LoVo (cell line): ENCODE measurements around the gene CCL2.

ENCODE experiments used
- DNase-seq: peaks from one replicate; pipeline ENCODE4 v3.0.0-alpha.2; 2016; ENCODE audit warnings: low spot score

CCL2 gene

DNA sequence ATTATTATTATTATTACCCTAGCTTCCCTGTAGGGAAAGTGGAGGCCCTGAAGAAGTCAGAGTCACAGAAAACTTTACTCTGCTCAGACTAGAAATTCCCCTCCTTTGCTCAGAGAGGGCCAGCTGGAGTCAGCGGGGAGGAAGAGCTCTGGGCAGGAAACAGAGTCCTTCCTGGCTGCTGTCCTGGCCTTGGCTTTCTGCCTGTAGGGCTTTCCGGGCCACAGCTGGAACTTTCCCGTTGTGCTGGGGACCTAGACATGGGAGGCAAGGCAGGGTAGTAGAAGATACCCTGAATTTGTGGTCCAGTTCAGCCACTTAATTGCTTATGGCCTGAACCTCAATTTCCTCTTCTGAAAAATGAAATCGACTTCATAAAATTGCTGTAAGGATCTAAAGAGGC is 14.0 kb upstream of the CCL2 start:
- DNase-seq, result no peak

DNA sequence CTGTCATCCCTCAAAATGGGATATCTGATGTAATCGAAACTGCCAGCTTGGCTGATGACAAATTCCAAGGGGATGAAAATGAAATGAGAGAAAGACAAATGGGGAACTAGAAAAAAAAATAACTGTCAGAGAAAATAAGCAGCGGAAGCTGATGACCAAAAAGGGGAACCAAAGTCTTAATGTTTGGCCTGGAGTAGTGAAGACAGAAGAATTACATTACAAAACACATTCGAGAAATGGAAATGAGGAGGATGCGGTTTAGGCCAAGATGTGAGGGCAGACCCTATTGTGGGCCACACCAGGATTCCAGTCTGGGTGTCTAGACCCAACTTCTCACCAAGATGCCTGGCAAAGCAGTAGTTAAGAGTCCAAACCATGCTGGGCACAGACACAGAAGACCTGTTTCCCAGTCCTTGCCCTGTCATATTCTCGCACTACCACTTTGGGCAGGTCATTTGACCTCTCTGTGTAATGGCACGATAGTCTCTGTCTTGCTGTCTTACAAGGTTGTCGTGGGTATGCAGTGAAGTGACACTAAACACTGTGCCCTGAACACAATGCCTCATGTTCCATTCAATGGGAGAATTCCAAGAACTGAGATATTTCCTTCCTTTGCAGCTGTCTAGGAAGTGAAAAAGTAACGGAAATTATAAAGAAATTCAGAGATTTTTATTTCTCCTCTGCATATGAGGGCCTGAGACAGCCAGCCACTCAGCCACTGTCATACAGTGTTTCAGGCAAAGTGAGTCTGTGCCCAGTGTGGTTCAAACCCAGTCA is 12.3 kb upstream of the CCL2 start:
- no peak for DNase-seq

DNA sequence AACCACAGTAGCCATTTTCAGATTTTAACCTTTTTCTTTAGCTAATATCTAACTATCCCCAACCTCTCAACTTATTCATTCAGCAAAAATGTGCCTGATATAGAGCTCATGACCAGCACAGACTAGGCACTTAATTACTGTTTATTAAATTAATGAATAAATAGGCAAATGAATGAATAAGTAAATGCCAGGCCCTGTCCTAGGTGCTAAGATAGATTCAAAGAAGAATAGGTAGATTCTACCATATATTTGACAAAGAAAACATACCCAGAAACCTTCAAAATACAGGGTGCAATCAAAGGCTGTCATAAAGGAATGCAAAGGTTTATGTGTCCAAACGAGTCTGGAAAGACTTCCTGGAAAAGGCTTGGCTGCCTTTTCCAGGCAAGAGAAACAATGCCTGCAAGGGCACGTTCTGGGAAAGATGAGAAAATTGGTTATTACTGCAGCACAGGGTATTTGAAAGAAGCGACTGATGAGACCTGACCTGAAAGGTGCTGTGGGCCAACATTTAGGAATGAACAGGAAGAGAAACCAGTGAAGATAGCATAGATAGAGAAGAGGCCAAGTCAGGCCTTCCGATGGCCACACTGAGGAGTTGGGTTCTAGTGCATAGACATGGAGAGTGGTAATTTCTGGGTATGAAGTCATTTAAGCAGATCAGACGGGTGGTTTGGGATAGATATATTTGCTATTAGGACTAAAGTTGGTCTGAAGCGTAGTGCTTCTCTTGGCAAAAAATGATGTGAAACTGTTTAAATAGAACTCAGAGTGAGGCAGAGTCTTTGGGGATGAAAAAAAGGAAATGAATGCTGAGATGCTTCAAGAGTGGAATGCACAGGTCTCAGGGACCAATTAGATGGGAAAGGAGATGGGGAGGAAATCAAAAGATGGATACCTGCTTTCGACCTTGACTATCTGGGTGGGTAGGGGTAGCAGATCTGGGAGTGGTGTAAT is 11.4 kb upstream of the CCL2 start:
- no peak for DNase-seq

DNA sequence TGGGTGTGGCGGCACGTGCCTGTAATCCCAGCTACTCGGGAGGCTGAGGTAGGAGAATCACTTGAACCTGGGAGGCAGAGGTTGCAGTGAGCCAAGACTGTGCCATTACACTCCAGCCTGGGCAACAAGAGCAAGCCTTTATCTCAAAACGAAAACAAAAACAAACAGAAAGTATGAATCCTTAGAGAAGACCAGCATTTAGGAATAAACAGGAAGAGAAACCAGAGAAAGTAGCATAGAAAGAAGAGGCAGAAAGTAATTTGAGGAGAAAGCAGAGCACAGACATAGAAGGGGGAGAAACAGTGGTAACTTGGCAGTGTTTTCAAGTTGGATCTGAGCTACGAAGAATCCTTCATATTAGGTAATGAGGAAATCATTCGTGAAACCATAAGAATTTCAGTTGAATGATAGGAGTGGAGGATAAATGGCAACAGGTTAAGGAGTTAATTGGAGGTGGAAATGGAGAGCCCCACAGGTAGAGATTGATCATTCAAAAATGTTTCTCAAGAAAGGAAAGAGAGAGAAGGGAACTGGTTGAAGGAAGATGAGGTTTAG is 9.7 kb upstream of the CCL2 start:
- no peak for DNase-seq

DNA sequence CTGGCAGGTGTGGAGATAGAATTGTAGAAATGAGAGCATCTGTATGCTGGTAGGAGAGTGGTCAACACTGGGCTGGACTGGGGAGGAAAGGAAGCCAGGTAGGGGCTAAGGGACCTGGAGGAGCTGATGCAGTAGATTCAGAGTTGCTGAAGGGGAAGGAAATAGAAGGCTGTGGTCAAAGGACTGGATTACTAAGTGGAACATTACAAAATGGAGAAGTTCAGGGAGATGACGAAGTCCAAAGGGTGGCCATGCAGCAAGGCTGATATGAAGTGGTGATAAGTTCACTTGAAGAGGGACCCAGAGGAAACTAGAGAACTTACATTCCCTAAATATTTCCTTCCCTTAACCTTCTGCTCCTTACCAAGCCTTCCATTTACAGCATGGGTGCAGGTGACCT is 8.6 kb upstream of the CCL2 start:
- DNase-seq, result no peak

DNA sequence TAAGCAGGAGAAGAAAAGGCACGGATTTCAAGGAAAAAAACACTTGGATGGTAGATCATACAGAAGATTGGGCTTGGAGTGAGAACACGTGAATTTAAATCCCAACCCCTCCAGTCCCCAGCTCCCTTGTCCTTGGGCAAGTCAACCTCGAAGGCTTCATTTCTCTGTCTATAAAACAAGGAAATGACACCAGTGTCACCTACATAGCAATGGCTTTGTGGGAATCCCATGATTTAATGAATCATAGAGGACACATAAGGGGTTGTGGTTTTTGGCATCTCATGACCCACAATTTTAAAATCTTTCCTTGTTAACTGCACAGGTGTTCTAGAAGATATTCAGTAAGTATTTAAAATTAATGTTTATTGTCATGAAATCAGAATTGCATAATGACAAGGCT is 8.2 kb upstream of the CCL2 start:
- DNase-seq, result no peak

DNA sequence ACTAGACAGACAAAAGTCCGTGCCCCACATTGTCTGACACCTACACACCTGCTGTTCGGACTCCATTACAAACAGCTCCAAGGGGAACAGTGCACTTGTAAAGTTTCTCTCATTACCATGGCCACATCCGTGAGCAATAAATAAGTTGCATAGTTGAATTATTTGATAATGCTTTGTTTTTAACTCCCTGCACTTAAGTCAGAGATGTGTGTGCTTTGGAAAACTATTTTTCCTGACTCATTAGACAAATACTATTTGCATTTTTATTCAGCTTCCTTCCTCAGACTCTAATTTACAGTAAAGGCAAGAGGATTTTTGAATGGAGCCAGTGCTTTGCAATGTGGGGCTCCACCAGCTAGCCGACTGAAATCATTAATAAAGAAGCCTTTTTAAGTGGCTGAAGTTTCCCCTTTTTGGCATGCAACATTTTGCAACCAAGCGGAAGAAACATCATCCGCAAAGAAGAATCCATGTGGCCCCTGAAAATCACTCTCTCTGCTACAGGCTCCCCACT is 6.5 kb upstream of the CCL2 start:
- DNase-seq, result no peak

DNA sequence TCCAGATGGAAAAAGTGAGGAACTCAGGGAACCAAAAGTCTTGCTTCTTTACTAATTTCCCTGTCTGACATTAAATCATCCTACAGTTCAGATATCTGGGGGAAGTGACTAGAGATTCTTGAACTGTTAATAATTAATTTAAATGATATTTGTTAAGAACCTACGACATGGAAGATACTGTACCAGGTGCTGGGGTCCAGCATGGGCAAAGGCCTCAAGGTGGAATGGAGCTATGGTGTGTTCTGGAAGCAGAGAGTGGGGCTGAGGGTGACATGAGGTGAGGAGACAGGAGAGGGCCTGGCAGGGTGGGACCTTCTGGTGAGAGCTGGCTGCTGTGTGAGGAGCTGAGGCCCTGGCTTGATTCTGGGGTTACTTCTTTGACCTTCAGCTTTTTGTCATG is 6.0 kb upstream of the CCL2 start:
- DNase-seq, result no peak

DNA sequence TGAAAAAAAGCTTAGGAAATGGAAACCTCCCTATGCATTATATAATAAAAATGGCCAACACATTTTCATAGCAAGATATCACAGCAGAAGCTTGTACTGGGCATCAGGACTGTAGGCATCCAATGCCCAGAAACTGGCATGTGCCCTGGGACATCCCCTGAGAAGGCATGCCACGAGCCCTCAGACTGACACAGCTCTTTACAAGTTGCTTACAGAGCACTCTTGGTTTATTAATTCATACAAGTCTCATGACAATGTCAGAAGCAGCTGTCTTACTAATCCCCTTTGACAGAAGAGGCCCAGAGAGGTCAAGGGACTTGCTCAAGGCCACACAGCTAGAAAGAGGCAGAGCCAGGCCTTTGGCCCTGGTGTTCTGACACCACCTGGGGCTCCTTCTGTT is 5.6 kb upstream of the CCL2 start:
- DNase-seq, result no peak

DNA sequence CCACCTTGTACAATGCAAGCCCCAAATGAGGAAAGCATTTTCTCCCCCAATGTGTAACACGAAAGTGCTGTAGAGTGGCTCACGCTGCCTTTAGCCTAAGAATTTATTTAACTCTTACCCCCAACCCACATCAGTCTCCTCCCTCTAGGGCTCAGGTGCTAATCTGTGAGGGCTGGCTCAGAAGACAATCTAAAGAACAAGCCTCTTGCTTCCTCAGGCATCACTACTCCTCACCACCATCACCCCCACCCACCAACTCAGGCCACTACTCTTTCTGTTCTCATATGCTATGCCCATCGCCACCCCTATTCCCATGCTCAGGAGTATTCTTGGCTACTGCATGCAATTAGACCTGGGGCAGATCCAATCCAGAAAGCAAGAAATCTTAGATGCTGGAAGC is 3.9 kb upstream of the CCL2 start:
- DNase-seq, result no peak

DNA sequence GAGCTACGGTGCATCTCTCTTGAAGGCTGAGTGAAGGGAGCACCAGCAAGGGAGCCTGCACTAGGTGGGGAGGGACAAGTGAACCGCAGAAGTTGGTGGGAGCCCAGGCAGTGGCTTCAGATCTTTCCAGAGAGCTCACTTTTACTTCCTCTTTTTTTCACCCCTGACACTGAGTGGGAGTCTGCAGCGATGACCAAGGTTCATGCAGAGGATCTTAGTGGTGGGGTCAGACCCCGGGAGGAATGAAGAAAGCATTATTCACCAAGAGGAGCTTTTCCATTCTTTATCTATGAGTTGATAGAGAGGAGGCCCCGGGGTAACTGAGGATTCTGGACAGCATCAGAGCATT is 3.0 kb upstream of the CCL2 start:
- DNase-seq, result no peak

DNA sequence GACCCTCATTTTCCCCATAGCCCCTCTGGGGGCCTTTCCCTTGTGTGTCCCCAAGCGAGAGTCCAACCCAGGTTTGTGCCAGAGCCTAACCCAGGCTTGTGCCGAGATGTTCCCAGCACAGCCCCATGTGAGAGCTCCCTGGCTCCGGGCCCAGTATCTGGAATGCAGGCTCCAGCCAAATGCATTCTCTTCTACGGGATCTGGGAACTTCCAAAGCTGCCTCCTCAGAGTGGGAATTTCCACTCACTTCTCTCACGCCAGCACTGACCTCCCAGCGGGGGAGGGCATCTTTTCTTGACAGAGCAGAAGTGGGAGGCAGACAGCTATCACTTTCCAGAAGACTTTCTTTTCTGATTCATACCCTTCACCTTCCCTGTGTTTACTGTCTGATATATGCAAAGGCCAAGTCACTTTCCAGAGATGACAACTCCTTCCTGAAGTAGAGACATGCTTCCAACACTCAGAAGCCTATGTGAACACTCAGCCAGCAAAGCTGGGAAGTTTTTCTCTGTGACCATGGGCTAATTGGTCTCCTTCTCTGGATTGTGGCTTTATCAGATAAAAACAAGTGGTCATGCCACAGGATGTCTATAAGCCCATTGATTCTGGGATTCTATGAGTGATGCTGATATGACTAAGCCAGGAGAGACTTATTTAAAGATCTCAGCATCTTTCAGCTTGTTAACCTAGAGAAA is 2.5 kb upstream of the CCL2 start:
- peak; percentile 24 for DNase-seq

DNA sequence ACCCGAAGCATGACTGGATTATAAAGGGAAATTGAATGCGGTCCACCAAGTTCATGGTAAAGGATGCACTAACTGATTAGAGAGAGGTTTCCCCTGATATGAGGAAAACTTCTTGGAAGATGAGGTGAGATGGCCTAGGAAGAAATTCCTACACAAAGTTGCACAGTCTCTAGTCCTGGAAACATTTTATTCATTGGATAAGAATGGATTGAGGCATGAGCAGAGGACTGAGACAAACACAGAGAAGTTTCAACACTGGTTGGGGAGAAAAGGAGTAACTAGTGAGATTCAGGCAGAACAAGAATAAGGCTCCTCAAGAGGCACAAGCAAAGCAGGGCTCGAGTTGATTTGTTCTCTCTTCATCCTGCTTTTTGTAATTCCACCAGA is 2.0 kb upstream of the CCL2 start:
- no peak for DNase-seq

DNA sequence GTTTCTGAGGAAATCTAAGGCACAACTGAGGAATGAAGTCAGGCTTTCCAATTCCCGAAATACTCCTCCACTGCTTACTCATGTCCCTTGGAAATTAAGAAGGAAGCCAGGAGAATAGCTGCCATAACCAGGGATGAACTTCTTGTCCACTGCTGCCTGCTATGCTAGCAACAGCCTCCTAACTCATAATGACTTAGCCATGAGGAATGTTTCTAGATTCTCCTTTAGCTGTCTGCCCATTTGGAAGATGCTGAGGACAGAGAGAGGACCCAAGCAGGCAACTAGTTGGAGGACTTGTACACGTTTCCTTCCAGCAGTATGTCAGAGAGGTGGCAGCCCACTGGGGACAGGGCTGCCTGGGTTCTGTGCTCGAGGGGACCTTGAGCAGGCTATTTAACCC is 939 bp upstream of the CCL2 start:
- no peak for DNase-seq

DNA sequence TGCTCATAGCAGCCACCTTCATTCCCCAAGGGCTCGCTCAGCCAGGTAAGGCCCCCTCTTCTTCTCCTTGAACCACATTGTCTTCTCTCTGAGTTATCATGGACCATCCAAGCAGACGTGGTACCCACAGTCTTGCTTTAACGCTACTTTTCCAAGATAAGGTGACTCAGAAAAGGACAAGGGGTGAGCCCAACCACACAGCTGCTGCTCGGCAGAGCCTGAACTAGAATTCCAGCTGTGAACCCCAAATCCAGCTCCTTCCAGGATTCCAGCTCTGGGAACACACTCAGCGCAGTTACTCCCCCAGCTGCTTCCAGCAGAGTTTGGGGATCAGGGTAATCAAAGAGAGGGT is 272 bp downstream of the CCL2 start:
- DNase-seq, result no peak

DNA sequence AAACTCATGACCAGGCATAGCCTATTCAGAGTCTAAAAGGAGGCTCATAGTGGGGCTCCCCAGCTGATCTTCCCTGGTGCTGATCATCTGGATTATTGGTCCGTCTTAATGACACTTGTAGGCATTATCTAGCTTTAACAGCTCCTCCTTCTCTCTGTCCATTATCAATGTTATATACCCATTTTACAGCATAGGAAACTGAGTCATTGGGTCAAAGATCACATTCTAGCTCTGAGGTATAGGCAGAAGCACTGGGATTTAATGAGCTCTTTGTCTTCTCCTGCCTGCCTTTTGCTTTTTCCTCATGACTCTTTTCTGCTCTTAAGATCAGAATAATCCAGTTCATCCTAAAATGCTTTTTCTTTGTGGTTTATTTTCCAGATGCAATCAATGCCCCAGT is 756 bp downstream of the CCL2 start:
- no peak for DNase-seq

DNA sequence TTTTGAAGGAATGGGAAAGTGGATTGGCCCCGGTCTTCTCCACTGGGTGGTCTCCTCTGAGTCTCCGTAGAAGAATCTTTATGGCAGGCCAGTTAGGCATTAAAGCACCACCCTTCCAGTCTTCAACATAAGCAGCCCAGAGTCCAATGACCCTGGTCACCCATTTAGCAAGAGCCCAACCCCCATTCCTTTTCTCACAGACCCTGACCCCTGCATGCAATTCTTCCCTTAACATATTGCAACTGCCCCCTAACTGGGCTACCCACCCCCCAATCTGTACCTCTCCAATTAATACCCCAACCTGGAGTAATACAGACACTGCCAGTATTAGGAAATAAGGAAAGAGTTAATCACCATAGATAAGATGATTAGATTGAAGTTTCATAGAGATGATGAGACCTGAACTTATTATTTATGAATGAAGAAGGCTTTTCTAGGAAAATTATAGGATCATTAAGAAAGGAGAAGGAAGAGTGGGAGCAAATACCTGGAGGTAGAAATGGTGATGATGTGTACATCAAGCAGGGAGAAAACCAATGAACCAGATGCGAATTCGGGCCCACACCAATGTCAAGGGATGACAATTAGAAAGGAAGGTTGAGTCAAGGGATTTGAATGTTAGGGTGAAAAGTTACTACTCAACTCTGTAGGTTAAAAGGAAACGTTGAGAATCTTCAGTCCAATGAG is 2.4 kb downstream of the CCL2 start:
- DNase-seq, result no peak

DNA sequence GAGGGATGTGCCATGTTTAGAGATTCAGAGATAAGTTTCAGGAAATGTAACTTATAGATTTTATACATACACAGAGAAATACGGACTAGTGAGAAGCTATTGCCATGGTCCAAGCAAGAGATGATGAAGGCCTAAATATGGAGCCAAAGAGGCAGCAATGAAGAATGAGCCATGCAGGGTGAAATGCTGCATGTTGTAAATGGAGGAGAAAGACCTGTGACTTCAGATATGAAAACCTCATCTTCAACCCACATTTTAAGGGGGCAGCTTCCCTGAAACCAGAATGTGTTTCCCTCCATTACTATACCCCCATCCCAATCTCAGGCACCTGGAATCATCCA is 2.9 kb downstream of the CCL2 start:
- DNase-seq, result no peak

DNA sequence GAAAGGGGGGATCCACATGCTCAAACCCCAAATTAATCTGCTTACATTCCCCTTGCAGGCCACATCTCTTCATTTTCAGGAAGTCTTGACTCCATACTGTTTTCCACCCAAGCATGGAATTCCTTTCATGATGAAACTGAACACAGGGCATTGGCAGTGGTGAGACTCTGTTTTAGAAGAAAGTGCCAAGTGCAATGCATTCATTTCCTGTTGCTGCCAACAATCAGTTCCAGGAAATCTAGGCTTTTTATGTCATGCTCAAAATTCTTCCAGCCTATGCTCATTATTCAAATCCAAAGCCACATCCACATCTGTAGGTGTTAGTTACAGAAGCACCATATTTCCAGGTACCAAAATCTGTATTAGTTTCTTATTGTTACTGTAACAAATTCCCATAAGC is 4.1 kb downstream of the CCL2 start:
- no peak for DNase-seq

DNA sequence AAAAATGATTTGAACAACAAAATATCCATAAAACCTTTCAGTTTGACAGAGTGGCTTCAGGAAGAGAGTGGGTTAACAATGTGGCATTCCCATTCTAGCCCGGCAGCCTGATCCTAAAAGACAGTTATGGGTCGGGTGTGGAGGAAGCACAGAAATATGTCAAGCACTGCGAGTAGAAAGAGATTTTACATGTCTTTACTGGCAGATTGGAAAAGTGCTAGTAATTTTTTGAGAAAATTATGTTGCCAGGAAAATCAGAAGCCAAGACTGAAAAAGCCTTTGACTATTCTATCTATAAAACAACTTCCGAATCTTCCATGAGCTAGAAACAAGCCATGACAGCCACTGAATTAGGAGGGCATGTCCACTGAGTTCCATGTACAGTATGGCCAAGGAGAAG is 5.8 kb downstream of the CCL2 start:
- no peak for DNase-seq

DNA sequence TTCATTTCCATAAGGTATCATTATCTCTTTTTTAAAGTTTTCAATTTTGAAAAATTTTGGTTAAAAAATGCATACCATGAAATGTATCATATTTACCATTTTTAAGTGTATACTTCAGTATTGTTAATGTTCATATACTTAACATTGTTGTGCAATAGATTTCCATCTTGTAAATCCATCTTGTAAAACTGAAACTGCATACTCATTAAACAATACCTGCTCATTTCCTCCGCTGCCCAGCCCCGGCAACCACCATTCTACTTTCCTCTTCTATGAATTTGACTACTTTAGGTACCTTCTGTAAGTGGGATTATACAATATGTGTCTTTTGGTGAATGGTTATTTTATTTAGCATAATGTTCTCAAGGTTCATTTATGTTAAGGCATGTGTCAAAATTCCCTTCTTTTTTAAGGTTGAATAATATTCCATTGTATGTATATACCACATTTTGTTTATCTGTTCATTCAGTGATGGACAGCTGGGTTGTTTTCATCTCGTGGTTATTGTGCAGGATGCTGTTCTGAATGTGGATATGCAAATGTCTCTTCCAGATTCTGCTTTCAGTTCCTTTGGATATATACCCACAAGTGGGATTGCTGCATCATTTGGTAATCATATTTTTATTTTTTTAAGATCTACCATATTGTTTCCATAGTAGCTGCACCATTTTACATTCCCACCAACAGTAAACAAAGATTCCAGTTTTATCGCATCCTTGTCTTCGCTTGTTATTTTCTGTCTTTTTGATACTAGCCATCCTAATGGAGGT is 6.7 kb downstream of the CCL2 start:
- no peak for DNase-seq
